Fibroblast of pulmonary artery (primary cell): ENCODE results near the gene PRDM16.

ENCODE experiments used
- DNase-seq: peaks from one replicate; pipeline ENCODE4 v3.0.0-alpha.2; 2010; ENCODE audit warnings: low read depth
- H3K4me3 ChIP-seq: replicated peaks from 2 replicates; pipeline ENCODE4 v1.5.1; 2011; ENCODE audit warnings: low read depth, mild to moderate bottlenecking, control low read depth, low read length, moderate library complexity
- CTCF ChIP-seq: IDR thresholded peaks from 2 replicates; pipeline ENCODE4 v1.5.1; 2011; ENCODE audit warnings: mild to moderate bottlenecking, control low read depth, low read length, inconsistent platforms; ENCODE audit errors: missing control alignments

Gene PRDM16

DNA sequence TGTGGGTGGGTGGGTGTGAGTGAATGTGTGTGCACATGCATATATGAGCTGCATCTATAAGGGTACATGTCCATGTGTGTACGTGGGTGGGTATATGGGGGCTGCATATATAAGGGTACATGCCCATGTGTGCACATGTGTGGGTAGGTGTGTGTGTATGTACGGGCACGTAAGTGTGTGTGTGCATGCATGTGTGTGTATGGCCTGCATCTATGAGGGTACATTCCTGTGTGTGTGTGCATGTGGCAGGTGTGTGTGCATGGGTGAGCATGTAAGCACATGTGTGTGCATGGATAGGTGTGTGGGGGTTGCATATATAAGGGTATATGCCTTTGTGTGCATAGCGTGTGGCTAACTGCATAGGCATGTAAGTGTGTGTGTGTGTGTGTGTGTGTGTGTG, 204.4 kb downstream of the PRDM16 start:
- no peak for TF ChIP-seq CTCF
- no peak for DNase-seq
- no peak overlapping the region for H3K4me3 ChIP-seq

DNA sequence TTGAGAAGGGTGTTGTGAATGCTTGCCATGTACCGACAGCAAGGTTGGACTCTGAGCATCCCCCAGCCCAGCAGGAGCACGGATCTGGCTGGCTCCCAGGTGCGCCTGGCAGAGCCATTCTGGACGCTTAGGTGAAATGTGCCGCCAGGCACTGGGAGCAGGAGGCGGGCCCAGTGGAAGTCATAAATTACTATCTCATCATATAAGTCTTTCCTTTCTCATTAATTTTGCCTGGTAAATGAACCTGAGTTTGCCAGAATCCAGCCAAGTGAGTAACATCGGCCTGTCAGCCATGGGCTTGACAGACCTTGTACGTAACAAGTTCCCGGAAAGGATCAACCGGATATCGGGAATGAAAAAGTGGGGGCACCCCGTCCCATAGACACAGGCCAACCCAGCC, 206.0 kb downstream of the PRDM16 start:
- no peak for DNase-seq
- no peak for TF ChIP-seq CTCF
- no peak overlapping the region for H3K4me3 ChIP-seq

- H3K4me3 ChIP-seq = no peak overlapping the region
- DNase-seq = no peak
- TF ChIP-seq CTCF = no peak
These were observed 206.7 kb downstream of the PRDM16 start for GRCh38 chr1:3275471-3276340.

- DNase-seq = no peak
- TF ChIP-seq CTCF = no peak
These were observed 207.4 kb downstream of the PRDM16 start for GRCh38 chr1:3276341-3276800.

DNA sequence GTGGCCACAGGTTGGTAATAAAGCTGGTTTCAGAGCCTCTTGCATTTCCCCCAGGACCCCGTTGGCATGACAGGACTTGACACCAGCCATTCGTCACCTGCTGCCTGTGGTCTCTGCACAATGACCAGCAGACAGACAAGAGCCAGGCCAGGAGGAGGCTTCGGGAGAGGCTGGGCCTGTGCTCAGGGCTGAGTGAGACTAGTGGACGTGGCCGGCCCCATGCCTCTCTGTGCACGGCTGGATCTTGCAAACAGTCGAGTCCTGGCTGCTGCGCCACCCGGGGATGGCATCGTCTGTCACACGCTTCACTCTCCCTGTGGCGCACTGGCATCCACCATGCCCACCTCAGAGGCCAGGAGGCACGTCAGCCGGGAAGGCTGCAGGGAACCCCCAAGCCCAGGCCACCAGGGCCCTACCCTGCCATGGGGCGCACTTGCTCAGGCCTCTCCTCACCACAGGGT, 208.0 kb downstream of the PRDM16 start:
- no peak for TF ChIP-seq CTCF
- DNase-seq = no peak
- H3K4me3 ChIP-seq = no peak overlapping the region

More at GRCh38 chr1:3276341-3276800, 207.4 kb downstream of the PRDM16 start:
- H3K4me3 ChIP-seq = no peak overlapping the region

- DNase-seq = no peak
- TF ChIP-seq CTCF = no peak
- no peak overlapping the region for H3K4me3 ChIP-seq
These were observed 208.6 kb downstream of the PRDM16 start for GRCh38 chr1:3277623-3278022.
